ENCODE results near the gene MED14.
"Not testable (repeated sequence)": the region's sequence is repeated elsewhere in the genome, so short reads cannot be mapped to it uniquely, and the experiment has no call there.

Gene MED14

DNA sequence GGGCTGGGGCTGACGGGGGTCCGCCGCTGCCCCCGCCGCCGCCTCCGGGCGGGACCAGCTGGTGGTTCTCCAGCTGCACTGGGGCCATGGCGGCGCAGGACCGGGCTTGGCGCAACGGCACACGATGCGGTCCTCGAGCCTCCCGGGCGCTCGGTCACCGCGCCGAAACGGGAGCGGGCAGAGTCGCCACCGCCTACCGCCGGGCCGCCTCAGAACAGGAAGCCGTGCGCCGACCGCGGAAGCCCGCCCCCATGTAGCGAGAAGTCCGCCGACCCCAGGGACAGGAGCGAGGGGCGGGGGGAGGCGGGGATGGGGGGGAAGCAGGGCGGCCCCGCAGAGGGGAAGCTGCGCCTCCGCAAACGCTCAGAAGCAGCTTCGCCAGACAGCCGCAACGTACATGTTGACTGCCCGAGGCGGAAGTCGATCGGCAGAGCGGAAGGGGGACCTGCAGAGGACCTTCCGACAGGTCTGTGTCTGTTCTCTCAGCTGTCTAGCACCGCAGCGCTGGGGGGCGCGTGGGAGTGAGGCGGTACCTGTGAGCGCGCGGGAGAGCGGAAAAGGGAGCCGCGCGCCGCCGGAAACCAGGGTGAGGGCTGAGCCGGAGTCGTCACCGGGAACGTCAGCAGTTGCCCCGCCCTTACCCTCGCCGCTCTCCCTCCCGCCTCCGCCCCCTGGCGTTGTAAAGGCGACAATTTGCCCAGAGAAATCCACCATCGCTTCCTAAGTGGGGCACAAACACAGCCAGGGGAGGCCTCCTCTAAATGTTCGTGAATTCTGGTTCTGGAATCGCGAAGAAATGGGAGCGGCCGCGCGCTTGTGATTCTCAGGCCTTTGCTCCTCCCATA is at the start of gene MED14:
Gene MED14, minus strand, starts transcription at position 218 of the 845 bp plus-strand sequence. Its CDS starts 130 bp downstream, at position 88.
- peak; percentile 55 for DNase-seq

DNA sequence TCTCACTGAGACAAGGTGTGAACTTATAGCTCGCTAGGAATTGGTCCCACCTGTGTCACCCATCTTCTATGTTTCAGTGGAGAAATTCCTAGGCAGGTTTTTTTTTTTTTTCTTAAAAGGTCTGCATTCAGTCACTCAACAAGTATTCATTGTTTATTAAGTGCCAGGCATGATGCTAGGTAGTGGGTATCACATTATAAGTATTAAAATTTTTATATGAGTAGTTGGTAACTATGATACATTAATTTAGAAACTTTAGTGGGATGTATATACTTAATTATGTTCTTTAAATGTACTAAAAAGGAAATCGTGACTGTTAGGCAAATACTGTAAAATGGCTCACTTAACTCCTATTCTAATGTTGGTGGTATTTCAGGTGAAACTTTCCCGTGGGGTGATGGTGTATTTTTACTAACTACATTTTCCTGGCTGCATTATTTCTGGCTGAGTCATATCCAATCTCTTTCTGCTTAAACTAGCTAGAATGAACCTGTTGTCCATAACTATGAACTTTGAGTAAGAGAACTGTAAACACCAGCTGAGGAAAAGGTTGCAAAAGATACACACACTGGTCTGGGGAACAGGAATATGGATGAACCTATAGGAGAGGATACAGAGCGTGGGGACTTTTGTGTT is 49.3 kb upstream of the MED14 start:
- DNase-seq, result no peak

DNA sequence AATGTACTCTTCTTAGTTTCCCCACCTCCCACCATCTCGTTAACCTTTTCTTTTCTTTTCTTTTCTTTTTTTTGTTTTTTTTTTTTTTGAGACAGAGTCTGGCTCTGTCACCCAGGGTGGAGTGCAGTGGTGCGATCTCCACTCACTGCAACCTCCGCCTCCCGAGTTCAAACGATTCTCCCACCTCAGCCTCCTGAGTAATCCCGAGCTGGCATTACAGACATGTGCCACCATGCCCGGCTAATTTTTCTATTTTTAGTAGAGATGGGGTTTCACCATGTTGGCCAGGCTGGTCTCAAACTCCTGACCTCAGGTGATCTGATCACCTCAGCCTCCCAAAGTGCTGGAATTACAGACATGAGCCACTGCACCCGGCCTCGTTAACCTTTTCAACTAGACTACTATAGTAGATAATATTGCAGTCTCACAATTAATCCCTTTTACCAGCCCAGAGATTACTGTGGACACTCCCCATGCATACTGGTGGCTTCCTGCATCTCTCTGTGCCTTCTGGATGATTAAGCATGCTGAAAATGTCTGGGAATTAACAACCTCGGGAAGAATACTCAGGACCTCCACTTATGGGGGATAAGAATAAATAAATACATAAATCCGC is 47.4 kb upstream of the MED14 start:
- DNase-seq, result not testable (repeated sequence)

DNA sequence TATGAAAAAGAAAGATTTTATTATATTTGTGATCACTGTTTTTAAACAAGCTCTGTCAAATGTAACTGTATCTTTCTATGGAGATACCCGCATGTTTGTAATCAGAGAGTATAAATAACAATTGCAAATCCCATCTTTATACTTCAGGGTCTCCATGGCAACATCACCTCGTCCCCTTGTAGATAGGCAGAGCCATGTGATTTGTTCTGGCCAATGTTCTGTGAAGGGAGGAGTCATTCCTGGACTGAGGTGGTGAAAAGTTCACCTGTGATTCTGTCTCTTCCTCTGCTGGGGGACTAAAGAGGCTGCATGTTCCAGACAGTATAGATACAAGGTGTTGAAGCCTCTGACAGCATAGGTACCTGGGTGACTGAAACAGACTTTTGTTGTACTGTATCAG is 45.6 kb upstream of the MED14 start:
- no peak for DNase-seq

DNA sequence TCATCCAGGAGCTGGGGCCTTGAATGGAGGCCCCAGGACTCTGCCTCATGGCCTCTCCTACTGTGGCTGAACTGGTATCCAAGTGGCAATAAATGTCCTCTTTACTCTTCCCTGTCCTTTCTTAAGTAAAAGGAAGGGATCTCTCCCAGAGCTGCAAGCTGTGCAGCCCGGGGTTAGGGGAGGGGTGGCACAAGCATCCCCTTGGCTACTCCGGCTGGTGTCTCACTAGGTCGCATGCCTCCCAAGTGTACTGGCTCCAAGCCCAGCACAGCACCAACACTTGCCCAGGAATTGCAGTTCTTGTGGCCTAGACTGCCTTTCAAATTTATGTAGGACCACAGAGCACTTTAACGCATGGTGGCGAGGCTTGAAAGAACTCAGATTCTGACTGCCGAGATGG is 44.7 kb upstream of the MED14 start:
- DNase-seq, result no peak

DNA sequence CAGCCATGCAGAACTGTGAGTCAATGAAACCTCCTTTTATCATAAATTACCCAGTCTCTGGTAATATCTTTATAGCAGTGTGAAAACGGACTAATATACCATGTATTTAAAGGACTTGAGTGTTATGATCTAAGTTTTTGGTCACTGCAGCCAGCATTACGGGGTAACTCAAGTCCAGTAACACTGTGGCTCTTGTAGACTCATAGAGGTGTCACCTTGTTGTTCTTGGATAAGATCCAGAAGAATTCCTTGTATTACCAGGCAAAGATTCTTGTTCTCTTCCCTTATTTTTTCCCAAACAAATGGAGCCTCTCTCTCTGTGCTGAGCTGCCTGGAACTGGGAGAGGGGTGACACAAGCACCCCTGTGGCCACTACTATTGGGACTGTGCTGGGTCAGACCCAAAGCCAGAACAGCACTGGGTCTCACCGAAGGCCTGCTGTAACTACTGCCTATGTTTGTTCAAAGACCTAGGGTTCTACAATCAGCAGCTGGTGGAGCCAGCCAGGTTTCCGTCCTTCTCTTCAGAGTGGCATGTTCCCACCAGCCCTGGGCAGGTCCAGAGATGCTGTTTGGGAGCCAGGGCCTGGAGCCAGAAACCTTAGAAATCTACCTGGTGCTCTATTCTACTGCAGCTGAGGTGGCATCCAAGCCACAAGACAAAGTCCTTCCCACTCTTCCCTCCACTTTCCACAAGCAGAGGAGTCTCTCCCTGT is 43.7 kb upstream of the MED14 start:
- DNase-seq, result no peak

DNA sequence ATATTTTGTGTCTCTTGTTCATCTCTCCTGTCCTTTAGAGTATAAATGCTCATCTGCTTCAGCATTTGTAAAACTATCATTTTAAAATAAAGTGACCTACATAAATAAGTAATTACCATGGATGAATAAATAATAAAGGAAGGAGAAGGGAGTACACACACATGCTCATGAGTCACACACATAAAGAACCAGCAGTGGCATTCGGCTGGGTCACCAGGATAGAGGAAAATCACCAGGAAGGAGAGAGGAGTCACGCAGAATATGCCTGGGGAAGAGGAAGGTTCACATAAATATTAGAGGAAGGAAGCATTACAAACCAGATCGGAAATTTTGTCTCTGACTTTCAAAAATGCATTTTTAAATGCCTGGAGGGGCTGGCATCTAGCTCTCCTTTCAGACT is 38.5 kb upstream of the MED14 start:
- DNase-seq, result no peak

DNA sequence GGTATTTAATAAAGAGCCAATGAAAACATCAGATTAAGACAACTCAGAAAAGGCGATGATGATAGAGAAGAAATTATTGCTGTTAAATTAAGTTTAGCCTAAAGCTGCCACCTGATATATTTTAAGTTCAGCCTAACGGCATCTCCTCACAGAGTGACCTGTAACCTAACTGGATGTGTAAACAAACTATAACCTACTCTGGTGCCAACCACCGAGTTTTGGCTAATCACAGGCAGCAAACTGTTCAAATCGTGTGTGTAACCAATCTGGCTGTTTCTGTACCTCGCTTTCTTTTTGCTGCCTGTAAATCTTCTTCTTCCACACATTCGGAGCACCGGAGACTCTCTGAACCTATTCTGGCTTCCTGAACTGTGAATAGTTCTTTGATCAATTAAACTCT is 37.8 kb upstream of the MED14 start:
- DNase-seq, result no peak

DNA sequence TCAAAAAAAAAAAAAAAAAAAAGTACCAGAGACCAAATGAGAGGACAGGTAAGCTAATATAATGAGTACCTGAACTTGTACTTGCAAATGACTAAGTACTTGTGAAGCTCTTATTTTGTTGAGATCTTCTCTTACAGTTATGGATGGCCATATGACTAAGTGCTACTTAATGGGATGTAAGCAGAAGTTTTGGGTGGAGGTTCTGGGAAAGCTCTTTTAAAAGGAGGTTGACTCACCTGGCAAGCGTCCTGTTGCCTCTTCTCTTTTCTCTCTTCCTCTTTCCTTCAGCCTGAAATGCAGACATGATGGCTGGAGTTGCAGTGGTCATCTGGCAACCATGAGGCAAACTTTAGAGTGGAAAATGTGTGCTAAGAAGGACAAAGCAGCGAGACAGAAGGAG is 36.9 kb upstream of the MED14 start:
- no peak for DNase-seq

DNA sequence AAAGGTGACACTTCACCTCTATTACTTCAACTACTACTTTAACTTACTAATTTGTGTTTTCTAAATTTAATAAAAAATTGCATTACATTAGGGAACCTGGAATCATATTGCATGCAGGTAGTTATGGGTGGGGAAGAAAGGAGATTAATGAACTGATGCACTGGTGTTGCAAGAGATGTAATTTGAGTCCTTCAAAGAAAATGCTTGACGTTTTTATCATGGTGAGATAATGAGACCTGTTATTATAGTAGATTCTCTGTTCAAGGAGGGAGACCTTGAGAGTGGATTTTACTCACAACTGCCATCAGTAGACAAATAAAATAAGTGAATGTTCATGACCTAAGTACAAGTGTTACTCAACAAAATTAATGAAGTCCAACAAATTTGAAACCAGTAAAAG is 26.4 kb upstream of the MED14 start:
- DNase-seq, result no peak

DNA sequence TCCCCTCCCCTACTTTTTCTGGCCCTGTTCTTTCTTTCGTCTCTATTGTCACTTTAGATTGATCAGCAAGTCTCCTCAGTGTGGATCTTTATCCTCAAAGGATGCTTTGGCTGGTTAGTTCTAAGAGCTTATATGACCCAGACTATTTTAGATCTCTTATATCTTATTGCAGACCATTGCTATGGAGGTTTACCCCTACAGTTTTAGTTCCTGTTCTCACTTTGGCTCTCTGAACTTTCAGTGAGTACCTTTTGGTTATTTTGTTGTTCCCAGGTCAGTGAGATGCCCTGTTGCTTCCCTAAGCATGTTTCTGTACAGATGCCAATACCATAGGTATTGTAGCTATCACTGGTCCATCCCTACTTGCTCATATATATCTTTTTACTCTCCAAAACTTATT is 24.0 kb upstream of the MED14 start:
- no peak for DNase-seq

DNA sequence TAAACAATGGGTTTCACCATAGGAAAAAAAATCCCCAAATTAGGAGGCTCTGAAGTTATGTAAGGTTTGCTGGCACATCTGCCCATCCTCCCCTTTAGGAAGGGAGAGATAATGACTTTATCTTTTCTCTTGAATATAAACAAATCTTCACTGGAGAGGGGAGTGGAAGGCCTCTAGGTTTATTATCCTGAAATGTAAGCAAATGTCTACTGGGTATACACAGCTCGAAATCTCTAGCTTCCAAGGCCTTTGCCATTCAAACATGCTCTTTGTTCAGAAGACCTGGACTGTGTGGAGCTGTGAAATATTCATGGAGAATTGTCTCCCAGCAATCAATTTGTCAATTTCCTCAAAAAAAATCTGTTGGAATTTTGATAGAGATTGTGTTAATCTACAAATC is 21.7 kb upstream of the MED14 start:
- no peak for DNase-seq

DNA sequence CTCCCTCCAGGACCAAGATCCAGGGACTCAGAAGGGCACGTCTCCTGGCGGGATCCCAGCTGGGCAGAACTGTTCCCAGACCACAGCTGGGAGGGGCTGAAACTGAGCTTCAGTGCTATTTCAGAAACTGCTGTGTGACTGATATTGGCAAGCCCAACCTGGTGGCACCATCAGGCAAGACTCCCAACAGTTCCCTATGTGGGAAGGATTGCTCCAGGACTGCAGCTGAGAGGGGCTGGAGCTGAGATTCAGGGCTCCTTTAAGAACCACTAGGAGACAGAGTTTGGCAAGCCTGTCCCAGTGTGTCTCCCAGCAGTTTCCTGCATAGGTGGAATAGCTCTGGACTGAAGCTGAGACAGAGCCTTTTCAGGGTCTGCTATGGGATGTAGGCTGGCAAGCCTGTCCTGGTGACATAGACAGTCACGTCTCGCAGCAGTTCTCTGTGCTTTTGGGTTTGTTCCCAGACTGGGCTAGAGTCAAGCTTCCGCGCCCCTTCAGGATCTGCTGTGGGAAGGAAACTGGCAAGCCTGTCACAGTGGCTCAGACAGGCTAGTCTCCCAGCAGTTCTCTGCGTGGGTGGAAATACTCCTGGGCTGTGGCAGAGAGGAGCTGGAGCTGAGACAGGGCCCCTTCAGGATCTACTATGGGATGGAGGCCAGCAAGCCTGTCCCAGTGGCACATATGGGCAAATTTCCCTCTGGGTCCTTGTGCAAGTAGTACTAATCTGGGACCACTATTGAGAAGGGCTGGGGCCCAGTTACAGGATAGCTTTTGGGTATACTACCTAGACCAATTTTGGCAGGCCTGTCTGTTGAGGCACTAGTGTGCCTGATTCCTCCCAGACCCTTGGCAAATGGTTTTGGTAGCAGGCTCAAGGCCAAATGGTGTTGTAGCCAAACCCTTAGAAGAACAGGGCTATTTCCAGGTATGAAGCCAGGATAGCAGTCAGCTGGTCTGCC is 20.2 kb upstream of the MED14 start:
- no peak for DNase-seq

DNA sequence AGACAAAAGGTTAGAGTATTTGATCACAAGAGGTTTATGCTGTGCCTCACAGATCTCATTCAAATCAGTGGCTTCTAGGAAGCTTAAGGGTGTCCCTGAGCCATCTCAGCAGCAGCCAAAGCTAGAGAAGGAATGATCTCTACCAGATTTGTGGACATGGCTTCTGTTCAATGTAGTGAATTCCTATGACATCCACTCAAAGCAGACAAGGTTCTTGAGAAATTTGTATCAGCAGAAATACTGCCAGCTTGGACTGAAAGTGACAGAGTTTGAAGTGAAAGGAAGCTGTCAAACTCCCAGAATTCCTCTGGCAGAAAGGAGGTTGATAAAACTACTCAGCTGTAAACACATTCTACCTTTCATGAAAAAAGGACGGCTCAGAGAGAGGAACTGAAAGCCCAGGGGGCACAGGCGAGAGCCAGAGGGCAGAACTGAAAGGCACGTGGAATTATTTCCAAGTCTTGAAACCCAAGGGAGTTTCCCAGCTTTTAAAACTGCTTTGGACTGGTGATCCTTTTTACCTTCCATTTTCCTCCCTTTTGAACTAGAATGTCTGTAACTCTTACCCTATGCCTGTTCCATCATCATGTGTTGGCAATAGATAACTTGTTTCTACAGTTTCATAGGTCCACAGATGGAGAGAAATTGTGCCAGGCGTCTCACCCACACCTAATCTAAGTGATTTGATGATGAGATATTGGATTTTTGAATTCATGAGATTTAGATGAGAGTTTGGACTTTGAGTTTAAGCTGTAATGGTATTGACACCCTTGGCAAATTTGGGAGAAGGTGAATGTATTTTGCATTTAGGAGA is 14.5 kb upstream of the MED14 start:
- DNase-seq, result no peak

DNA sequence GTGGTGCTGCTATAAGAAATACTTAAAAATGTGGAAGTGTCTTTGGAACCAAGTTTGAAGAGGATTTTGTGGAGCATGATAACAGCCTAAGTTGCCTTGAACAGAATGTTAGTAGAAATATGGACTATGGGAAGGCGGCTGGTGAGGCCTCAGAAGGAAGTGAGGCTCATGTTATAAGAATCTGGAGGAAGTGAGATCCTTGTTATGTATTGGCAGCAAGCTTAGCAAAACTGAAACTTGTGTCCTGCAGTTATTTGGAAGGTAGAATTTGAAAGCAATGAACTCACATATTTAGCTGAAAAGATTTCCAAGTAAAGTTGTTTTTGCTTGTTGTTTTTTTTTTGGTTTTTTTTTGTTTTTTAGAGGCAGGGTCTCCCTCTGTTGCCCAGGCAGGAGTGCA is 13.6 kb upstream of the MED14 start:
- DNase-seq, result no peak

DNA sequence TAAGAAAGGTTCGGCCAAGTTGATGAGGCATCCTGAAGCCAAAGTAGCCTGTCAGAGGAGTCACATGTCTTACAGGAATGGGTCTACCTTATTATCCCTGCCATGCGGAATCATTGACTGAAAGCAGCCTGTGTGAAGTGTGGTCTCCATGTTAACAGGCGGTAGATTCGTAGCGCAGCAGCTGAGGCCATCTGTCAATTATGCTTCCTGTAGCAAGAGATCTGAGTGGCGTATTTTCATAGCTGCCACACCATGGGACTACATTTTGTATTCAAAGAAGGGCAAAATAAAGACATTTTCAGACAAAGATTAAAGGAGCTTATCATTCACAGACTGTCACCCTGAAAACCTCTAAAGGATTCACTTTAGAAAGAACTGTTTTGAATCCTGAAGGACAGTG is 11.2 kb upstream of the MED14 start:
- no peak for DNase-seq

DNA sequence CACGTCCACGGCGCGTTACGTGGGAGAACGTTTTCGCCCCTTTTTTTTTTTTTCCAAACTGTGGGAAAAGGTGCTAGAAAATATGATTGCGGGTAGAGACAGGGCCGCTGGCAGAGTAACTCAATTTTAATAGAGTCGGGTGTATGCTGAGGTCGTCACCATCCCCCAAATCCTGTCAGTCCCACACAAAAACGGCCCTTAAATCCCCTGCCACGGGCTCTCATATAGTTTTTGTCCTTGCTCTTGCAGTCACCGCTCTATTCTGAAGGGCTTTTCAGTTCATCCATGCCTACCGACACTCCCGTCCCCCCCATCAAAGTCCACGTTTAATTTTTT is 796 bp upstream of the MED14 start:
- DNase-seq, result no peak

DNA sequence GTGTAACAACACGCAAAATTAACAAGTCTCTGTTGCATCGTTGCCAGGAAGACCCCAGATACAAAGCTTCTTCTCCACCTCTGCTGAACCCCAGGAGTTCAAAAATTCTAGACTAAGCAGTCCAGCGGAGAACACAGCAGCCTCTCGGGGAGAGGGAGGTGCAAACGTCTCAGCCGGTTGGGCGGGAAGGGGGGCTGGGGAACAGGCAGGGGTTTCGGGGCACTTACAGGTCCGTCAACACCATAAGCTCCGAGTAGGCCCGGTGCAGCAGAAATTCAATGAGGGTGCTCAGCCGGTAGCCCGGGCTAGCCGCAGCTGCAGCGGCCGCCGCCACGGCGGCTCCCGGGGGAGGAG is 394 bp downstream of the MED14 start:
- no peak for DNase-seq

DNA sequence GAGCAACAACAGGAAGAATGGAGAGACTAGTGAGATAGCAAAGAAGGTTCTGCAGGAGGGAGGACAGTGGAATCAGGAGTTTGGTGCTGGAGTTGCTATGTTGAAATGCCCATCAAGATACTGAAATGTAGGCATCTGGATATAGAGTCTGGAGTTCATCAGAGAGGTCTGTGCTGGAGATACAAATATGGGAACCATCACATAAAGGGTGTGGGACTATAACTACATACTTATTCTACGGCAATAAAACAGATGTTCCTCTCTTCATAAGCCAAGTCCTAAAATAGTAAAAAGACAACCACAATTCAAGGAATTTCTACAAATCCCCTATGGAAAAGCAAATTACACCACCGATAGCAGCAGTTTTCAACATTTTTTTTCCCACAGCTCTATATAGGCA is 1.6 kb downstream of the MED14 start:
- no peak for DNase-seq

DNA sequence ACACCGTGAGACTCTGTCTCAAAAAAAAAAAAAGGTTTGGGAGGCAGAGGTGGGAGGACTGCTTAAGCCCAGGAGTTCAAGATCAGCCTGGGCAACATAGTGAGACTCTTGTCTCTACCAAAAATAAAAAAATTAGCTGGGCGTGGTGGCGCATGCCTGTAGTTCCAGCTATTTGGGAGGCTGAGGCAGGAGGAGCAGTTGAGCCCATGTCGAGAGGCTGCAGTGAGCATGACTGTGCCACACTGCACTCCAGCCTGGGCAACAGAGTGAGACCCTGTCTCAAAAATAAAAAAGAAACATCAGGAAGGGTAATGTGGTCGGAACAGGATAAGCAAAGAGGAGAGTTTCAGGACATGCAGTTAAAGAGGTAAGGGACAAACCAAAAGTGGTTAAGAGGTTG is 2.8 kb downstream of the MED14 start:
- not testable (repeated sequence) for DNase-seq

Data from SIG-M5 (cell line).